K562 (cell line): ENCODE data around the gene FGFRL1. TPM values are rescaled to one million over a fixed set of nuclear protein-coding genes. Genes with fewer than 3 reads are reported as not detected.

Experiments
- ATAC-seq: fragments of 200-7000 bp; cut with Tn5 transposase; 3 replicates; pipeline ENCODE4 v1.9.1; 2020; ENCODE audit warnings: moderate library complexity
- BruUV-seq: library from RNA; stranded (reverse); fragments of 400-500 nt; replicated peaks from 2 replicates; lab custom pipeline; 2021; lab: Mats Ljungman, UMichigan
- CTCF ChIA-PET: fragments of 300-600 bp; formaldehyde crosslinking; extraction: SDS; loops from one replicate; lab custom pipeline; 2021; ENCODE audit warnings: low intra/inter-chr PET ratio; lab: Yijun Ruan, JAX
- POLR2A ChIA-PET: fragments of 300-600, 350-650 bp; sonication (Branson Sonifier 250); formaldehyde crosslinking; extraction: SDS; loops from one replicate; lab custom pipeline; 2021; ENCODE audit warnings: antibody characterized with exemption, inconsistent platforms; lab: Yijun Ruan, JAX
- DNase-seq, 4 experiments: peaks; one replicate each; pipeline versions ENCODE4 v3.0.0 to v3.0.0-alpha.2; 2011 to 2018; ENCODE audit warnings: low spot score in 3 of 4, mixed read lengths in 3 of 4; ENCODE audit errors: extremely low read depth in 1 of 4
- FAIRE-seq: peaks from 2 replicates; lab custom pipeline; 2011; peaks lifted over from hg19 to GRCh38; lab: Jason Lieb, UNC
- H2AFZ ChIP-seq: 2 replicates; pipeline ENCODE4 v1.6.0; 2011; ENCODE audit warnings: low read depth, low read length, control low read depth, inconsistent platforms
- H3K27ac ChIP-seq: fragments of 200-600 bp; 3 replicates; pipeline ENCODE4 v1.8.0; 2011; ENCODE audit warnings: low read depth, mild to moderate bottlenecking, control low read depth, inconsistent platforms, low read length, moderate library complexity, mixed read lengths; ENCODE audit errors: extremely low read depth
- H3K27me3 ChIP-seq, 2 experiments: fragments of 300-600 bp in 1 of 2; 2 replicates in 1 of 2; 3 replicates in 1 of 2; pipeline versions ENCODE4 v1.6.0 to v1.8.0; 2011; ENCODE audit warnings: inconsistent platforms in 2 of 2, low read length in 2 of 2, mild to moderate bottlenecking in 1 of 2, mixed read lengths in 1 of 2, moderate library complexity in 1 of 2; ENCODE audit not compliant: control insufficient read depth in 2 of 2, insufficient read depth in 2 of 2
- H3K36me3 ChIP-seq: fragments of 300-600 bp; 3 replicates; pipeline ENCODE4 v1.8.0; 2011; ENCODE audit warnings: mild to moderate bottlenecking, low read length, inconsistent platforms; ENCODE audit not compliant: control insufficient read depth, insufficient read depth
- H3K4me1 ChIP-seq, 2 experiments: fragments of 200-600 bp in 1 of 2; replicated peaks in 1 of 2; 2 replicates in 1 of 2; 3 replicates in 1 of 2; pipeline versions ENCODE4 v1.5.1 to v1.8.0; 2011; ENCODE audit warnings: inconsistent platforms in 2 of 2, low read length in 2 of 2, mild to moderate bottlenecking in 1 of 2, mixed read lengths in 1 of 2, moderate library complexity in 1 of 2; ENCODE audit not compliant: control insufficient read depth in 2 of 2, insufficient read depth in 2 of 2
- H3K4me2 ChIP-seq: 2 replicates; pipeline ENCODE4 v1.6.1; 2011; ENCODE audit warnings: low read length, control low read depth, inconsistent platforms, mixed read lengths; ENCODE audit not compliant: insufficient read depth
- H3K4me3 ChIP-seq: fragments of 200-600 bp; sonication (generic), shearing (Covaris generic); 2 replicates; pipeline ENCODE4 v1.5.1; 2016; ENCODE audit warnings: control low read depth, inconsistent platforms
- H3K79me2 ChIP-seq: fragments of 200-600 bp; 3 replicates; pipeline ENCODE4 v1.8.0; 2011; ENCODE audit warnings: low read length, inconsistent platforms; ENCODE audit not compliant: control insufficient read depth, insufficient read depth
- H3K9ac ChIP-seq, 2 experiments: 2 replicates each; pipeline versions ENCODE4 v1.6.0 to v1.6.1; 2011; ENCODE audit warnings: low read depth in 2 of 2, low read length in 2 of 2, control low read depth in 1 of 2, inconsistent platforms in 1 of 2, mild to moderate bottlenecking in 1 of 2, mixed read lengths in 1 of 2; ENCODE audit not compliant: insufficient read depth in 1 of 2
- H3K9me1 ChIP-seq: one replicate; pipeline ENCODE4 v1.6.0; 2011; ENCODE audit warnings: inconsistent platforms, mild to moderate bottlenecking, low read length, moderate library complexity; ENCODE audit not compliant: control insufficient read depth, insufficient read depth
- H3K9me3 ChIP-seq: replicated peaks from 2 replicates; pipeline ENCODE4 v1.5.1; 2011; ENCODE audit warnings: low read depth, low read length, inconsistent platforms; ENCODE audit not compliant: control insufficient read depth, insufficient read depth
- H4K20me1 ChIP-seq: replicated peaks from 2 replicates; pipeline ENCODE4 v1.6.1; 2011; ENCODE audit warnings: low read length, inconsistent platforms, mixed read lengths; ENCODE audit not compliant: control insufficient read depth, insufficient read depth
- FIP1L1 ChIP-seq: fragments of 200-400 bp; formaldehyde crosslinking; IDR thresholded peaks from 2 replicates; pipeline ENCODE4 v1.6.1; 2018; ENCODE audit warnings: mild to moderate bottlenecking, low read depth, low read length; ENCODE audit not compliant: poor library complexity, severe bottlenecking
- POLR2B ChIP-seq: fragments of 450-650 bp; IDR thresholded peaks from 2 replicates; pipeline ENCODE4 v1.6.1; 2018; ENCODE audit warnings: low read depth; ENCODE audit not compliant: partially characterized antibody
- POLR2G ChIP-seq: fragments of 200-400 bp; formaldehyde crosslinking; IDR thresholded peaks from 2 replicates; pipeline ENCODE4 v1.6.1; 2017; ENCODE audit warnings: low read depth, mild to moderate bottlenecking, antibody characterized with exemption, low read length, moderate library complexity
- SMARCE1 ChIP-seq: fragments of 450-650 bp; IDR thresholded peaks from 2 replicates; pipeline ENCODE4 v1.7.1; 2016; ENCODE audit warnings: mild to moderate bottlenecking
- SRSF1 ChIP-seq: fragments of 200-400 bp; formaldehyde crosslinking; IDR thresholded peaks from 2 replicates; pipeline ENCODE4 v1.6.1; 2017; ENCODE audit warnings: mild to moderate bottlenecking, low read depth, low read length, moderate library complexity
- TEAD2 ChIP-seq: fragments of 450-650 bp; IDR thresholded peaks from 2 replicates; pipeline ENCODE4 v1.6.1; 2016; ENCODE audit warnings: missing genetic modification characterization, control low read depth, missing compliant biosample characterization
- WGBS: fragments of 100-300 bp; shearing (Covaris generic); methylation state at CpG from one replicate; pipeline ENCODE4 v1.1.6; 2016; ENCODE audit warnings: low coverage, mixed read lengths; ENCODE audit not compliant: insufficient coverage; ENCODE audit errors: missing lambda C conversion rate; 5-methylcytosine and 5-hydroxymethylcytosine counted together
- in situ Hi-C: fragments of 300-500 bp; cut with MboI; formaldehyde crosslinking; loops from 4 replicates; pipeline ENCODE4 v1.15.0; 2018; ENCODE audit warnings: inconsistent platforms, mixed read lengths
- intact Hi-C: fragments of 100-400 bp; cut with micrococcal nuclease; formaldehyde crosslinking; loops from 2 replicates; pipeline ENCODE4 v1.14.2; 2022
- polyA plus RNA-seq, 8 experiments: library from polyadenylated mRNA; depleted of rRNA in 4 of 8; stranded (reverse) in 5 of 8; unstranded in 3 of 8; fragments of >200 nt; fragmentation: Nextera tagmentation in 2 of 8; fragmentation: Illumina TruSeq in 1 of 8; extraction: Ambion mirVana in 2 of 8; extraction: Trizol in 1 of 8; gene quantifications; 2 replicates each; pipeline versions ENCODE4 v1.2.1 to v1.2.3, GENCODE V29; 2011 to 2014; ENCODE audit warnings: inconsistent platforms in 1 of 8, missing spikeins in 1 of 8
- total RNA-seq, 7 experiments: library from RNA; depleted of rRNA in 6 of 7; stranded (reverse); fragments of >200 nt in 6 of 7; fragmentation: Illumina TruSeq in 2 of 7; extraction: Trizol in 2 of 7; gene quantifications; 2 replicates each; pipeline versions ENCODE4 v1.2.1 to v1.2.3, GENCODE V29; 2011 to 2021; ENCODE audit warnings: low replicate concordance in 1 of 7

FGFRL1 gene
- total and polyA plus RNA-seq, 9 of the 15 experiments (the other 6 are each of a cell fraction or from before 2014, with no cell fraction given) = 0.34 to 49.9 (median 14.6) TPM

GRCh38 chr4:990746-991367, 20.6 kb upstream of the FGFRL1 start:
- ATAC-seq (no peak), FAIRE-seq (no peak), DNase-seq (no peak)
- Histone ChIP-seq H3K27me3 (no peaks in the 10 kb centered on the region), H4K20me1 (no peaks in the 10 kb centered on the region), H3K36me3 (peaks cover 22% of the 10 kb centered on the region; the same call in 1 of the 3 replicates), H3K4me2 (no peak overlapping the region), H3K9ac (0 out of 4 replicates have a peak overlapping the region, but pooled peaks of 1 of the 2 experiments have one; percentile 1), H3K9me3 (no peaks in the 10 kb centered on the region; the same call in 1 of the 2 replicates), H3K79me2 (peaks cover 30% of the 10 kb centered on the region), H3K4me3 (no peak overlapping the region), H3K4me1 (peaks cover 36 to 91% of the 10 kb centered on the region in 2 experiments), H2AFZ (no peak overlapping the region), H3K9me1 (no peaks in the 10 kb centered on the region), H3K27ac (no peak overlapping the region)
- WGBS = 96% methylated on average over 17 of the region's 26 CpGs
- ChIA-PET POLR2A (interaction anchor here (0.9 kb wide), 1 partner anchor 110 kb away, joined by 5 read pairs; no protein-coding TSS in a partner anchor), CTCF (no interaction called here)
- intact Hi-C loops = loop anchor here (10.0 kb wide), 1 partner anchor 54 kb away; no protein-coding TSS in a partner anchor
- in situ Hi-C loops = no loop called here
- TF ChIP-seq TEAD2 (no peak), FIP1L1 (peak; percentile 14), POLR2B (no peak), SRSF1 (no peak), SMARCE1 (no peak), POLR2G (0 out of 2 replicates have a peak, but pooled peaks have one; percentile 17)
- no TSS peak for BruUV-seq
